WTC11 (cell line): Measurements from ENCODE around the gene ETS2. TPM values are rescaled to one million over a fixed set of nuclear protein-coding genes. Genes with fewer than 3 reads are reported as not detected.
A peak's percentile ranks its signal among the peaks of the same experiment; 100 is the strongest.

Experiments
- ATAC-seq: fragments of 200-7000 bp; cut with Tn5 transposase; 2 replicates; pipeline ENCODE4 v1.10.0; 2021; ENCODE audit warnings: mild to moderate bottlenecking, moderate library complexity
- CTCF ChIA-PET: fragments of 300-600 bp; sonication (Branson Sonifier 250); formaldehyde crosslinking; loops from one replicate; lab custom pipeline; 2021; ENCODE audit warnings: antibody characterized with exemption; lab: Charles Lee
- POLR2A ChIA-PET: fragments of 350-600 bp; sonication (Branson Sonifier 250); formaldehyde crosslinking; loops from one replicate; lab custom pipeline; 2021; ENCODE audit warnings: antibody characterized with exemption; lab: Charles Lee
- DNase-seq: peaks from one replicate; pipeline ENCODE4 v3.0.0; 2021; ENCODE audit warnings: low spot score
- H3K27ac Mint-ChIP-seq: 2 replicates; pipeline ENCODE4 v1.8.0; 2021; ENCODE audit warnings: mixed read lengths
- H3K27me3 Mint-ChIP-seq: 2 replicates; pipeline ENCODE4 v1.8.0; 2021; ENCODE audit warnings: low read depth, mild to moderate bottlenecking, moderate library complexity, mixed read lengths
- H3K36me3 Mint-ChIP-seq: 2 replicates; pipeline ENCODE4 v1.8.0; 2021; ENCODE audit warnings: mixed read lengths
- H3K4me1 Mint-ChIP-seq: 2 replicates; pipeline ENCODE4 v1.8.0; 2022; ENCODE audit warnings: mixed read lengths
- H3K4me3 Mint-ChIP-seq: 2 replicates; pipeline ENCODE4 v1.8.0; 2021; ENCODE audit warnings: mild to moderate bottlenecking, moderate library complexity, mixed read lengths
- H3K9me3 Mint-ChIP-seq: 2 replicates; pipeline ENCODE4 v1.8.0; 2021; ENCODE audit warnings: mixed read lengths
- ETV6 ChIP-seq: sonication (generic); formaldehyde crosslinking; IDR thresholded peaks from 2 replicates; pipeline ENCODE4 v1.8.1; 2022; ENCODE audit warnings: mild to moderate bottlenecking, missing genetic modification reagents
- JUN ChIP-seq: sonication (generic); formaldehyde crosslinking; IDR thresholded peaks from 2 replicates; pipeline ENCODE4 v1.8.0; 2023; ENCODE audit warnings: mild to moderate bottlenecking, missing genetic modification reagents
- MXD4 ChIP-seq: fragments of 250-450 bp; sonication (Bioruptor Pico); IDR thresholded peaks from 2 replicates; pipeline ENCODE4 v1.8.0; 2021; ENCODE audit warnings: mild to moderate bottlenecking, moderate library complexity, borderline replicate concordance
- NFE2L1 ChIP-seq: sonication (generic); formaldehyde crosslinking; IDR thresholded peaks from 2 replicates; pipeline ENCODE4 v1.8.1; 2023; ENCODE audit warnings: missing genetic modification reagents
- OVOL2 ChIP-seq: fragments of 250-450 bp; sonication (Bioruptor Pico); IDR thresholded peaks from 2 replicates; pipeline ENCODE4 v1.9.0; 2021; ENCODE audit warnings: mild to moderate bottlenecking, borderline replicate concordance
- RORB ChIP-seq: fragments of 250-450 bp; sonication (Bioruptor Pico); IDR thresholded peaks from 2 replicates; pipeline ENCODE4 v1.9.0; 2021; ENCODE audit warnings: mild to moderate bottlenecking
- TEAD1 ChIP-seq: sonication (generic); formaldehyde crosslinking; IDR thresholded peaks from 2 replicates; pipeline ENCODE4 v1.8.0; 2022; ENCODE audit warnings: mild to moderate bottlenecking, missing genetic modification reagents
- TEAD4 ChIP-seq: sonication (generic); formaldehyde crosslinking; IDR thresholded peaks from 2 replicates; pipeline ENCODE4 v1.8.0; 2022; ENCODE audit warnings: mild to moderate bottlenecking, missing genetic modification reagents
- ZNF219 ChIP-seq: sonication (generic); formaldehyde crosslinking; IDR thresholded peaks from 2 replicates; pipeline ENCODE4 v1.8.0; 2023; ENCODE audit warnings: missing genetic modification reagents, mild to moderate bottlenecking, borderline replicate concordance
- ZNF416 ChIP-seq: fragments of 250-450 bp; sonication (Bioruptor Pico); IDR thresholded peaks from 2 replicates; pipeline ENCODE4 v1.9.0; 2021; ENCODE audit warnings: mild to moderate bottlenecking, inconsistent platforms
- ZNF671 ChIP-seq: fragments of 250-450 bp; sonication (Bioruptor Pico); IDR thresholded peaks from 2 replicates; pipeline ENCODE4 v1.8.0; 2021; ENCODE audit warnings: mild to moderate bottlenecking
- total RNA-seq: library from RNA; stranded (reverse); gene quantifications from 3 replicates; pipeline ENCODE4 v1.2.3, GENCODE V29; 2021
- TF ChIP-seq, protein P1 (sequence below): sonication (generic); formaldehyde crosslinking; IDR thresholded peaks from 2 replicates; pipeline ENCODE4 v1.8.0; 2022; ENCODE audit warnings: mild to moderate bottlenecking, missing genetic modification reagents
- TF ChIP-seq, protein P2 (sequence below): sonication (generic); formaldehyde crosslinking; IDR thresholded peaks from 2 replicates; pipeline ENCODE4 v1.8.1; 2022; ENCODE audit warnings: low read depth, missing genetic modification reagents, borderline replicate concordance
- TF ChIP-seq, protein P3 (sequence below): sonication (generic); formaldehyde crosslinking; IDR thresholded peaks from 2 replicates; pipeline ENCODE4 v1.8.1; 2023; ENCODE audit warnings: mild to moderate bottlenecking, missing genetic modification reagents, moderate library complexity
- TF ChIP-seq, protein P4 (sequence below): sonication (generic); formaldehyde crosslinking; IDR thresholded peaks from 2 replicates; pipeline ENCODE4 v1.8.0; 2022; ENCODE audit warnings: mild to moderate bottlenecking, missing genetic modification reagents
- TF ChIP-seq, protein P5 (sequence below): fragments of 250-450 bp; sonication (Bioruptor Pico); IDR thresholded peaks from 2 replicates; pipeline ENCODE4 v1.9.0; 2021; ENCODE audit warnings: moderate library complexity, mild to moderate bottlenecking, inconsistent platforms, borderline replicate concordance
- TF ChIP-seq, protein P6 (sequence below): sonication (generic); formaldehyde crosslinking; IDR thresholded peaks from 2 replicates; pipeline ENCODE4 v1.8.0; 2022; ENCODE audit warnings: missing genetic modification reagents

Gene ETS2
- total RNA-seq, 1 experiment from 2014 or later, result 56.4 TPM

DNA sequence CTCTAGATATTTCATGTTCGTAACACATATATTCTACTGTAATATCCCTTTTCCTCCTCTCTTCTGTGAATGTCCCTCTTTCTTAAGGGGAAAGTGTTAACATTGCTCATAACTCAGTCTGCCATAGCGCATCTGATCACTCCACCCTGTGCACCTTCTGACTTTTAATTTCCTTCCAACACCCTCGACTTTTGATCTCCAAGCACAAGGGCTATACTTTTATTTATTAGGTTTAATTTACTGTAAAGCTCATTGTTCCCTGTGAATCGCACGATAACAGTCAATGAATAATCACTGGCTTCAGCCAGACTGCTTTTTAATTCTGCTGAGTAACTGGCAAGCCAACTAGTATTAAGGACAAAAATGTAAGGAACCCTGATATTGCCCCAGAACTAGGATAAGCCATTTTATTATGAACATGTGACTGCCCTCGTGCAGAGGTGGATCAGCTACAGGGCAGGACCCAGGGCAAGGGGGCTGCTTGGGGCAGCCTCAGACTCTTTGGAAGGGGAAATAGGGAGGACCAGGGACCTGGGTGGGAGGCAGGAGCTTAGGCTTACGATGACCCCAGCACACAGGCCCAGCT, 2.6 kb upstream of the ETS2 start:
- Mint-ChIP-seq H3K27ac (no peak overlapping the region), H3K36me3 (no peaks in the 10 kb centered on the region), H3K9me3 (no peaks in the 10 kb centered on the region), H3K4me3 (no peak overlapping the region), H3K4me1 (peaks cover 17% of the 10 kb centered on the region), H3K27me3 (peaks cover 6% of the 10 kb centered on the region)
- DNase-seq (no peak), ATAC-seq (no peak)
- TF ChIP-seq TEAD1 (CRISPR knock-in tag) (no peak), TEAD4 (CRISPR knock-in tag) (no peak), RORB (CRISPR knock-in tag) (no peak), MXD4 (CRISPR knock-in tag) (no peak), ZNF219 (CRISPR knock-in tag) (no peak), OVOL2 (CRISPR knock-in tag) (no peak), ETV6 (CRISPR knock-in tag) (no peak)
- TF ChIP-seq, protein P1, sequence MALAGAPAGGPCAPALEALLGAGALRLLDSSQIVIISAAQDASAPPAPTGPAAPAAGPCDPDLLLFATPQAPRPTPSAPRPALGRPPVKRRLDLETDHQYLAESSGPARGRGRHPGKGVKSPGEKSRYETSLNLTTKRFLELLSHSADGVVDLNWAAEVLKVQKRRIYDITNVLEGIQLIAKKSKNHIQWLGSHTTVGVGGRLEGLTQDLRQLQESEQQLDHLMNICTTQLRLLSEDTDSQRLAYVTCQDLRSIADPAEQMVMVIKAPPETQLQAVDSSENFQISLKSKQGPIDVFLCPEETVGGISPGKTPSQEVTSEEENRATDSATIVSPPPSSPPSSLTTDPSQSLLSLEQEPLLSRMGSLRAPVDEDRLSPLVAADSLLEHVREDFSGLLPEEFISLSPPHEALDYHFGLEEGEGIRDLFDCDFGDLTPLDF, result no peak
- TF ChIP-seq, protein P2, sequence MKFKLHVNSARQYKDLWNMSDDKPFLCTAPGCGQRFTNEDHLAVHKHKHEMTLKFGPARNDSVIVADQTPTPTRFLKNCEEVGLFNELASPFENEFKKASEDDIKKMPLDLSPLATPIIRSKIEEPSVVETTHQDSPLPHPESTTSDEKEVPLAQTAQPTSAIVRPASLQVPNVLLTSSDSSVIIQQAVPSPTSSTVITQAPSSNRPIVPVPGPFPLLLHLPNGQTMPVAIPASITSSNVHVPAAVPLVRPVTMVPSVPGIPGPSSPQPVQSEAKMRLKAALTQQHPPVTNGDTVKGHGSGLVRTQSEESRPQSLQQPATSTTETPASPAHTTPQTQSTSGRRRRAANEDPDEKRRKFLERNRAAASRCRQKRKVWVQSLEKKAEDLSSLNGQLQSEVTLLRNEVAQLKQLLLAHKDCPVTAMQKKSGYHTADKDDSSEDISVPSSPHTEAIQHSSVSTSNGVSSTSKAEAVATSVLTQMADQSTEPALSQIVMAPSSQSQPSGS, result no peak
- TF ChIP-seq, protein P3, sequence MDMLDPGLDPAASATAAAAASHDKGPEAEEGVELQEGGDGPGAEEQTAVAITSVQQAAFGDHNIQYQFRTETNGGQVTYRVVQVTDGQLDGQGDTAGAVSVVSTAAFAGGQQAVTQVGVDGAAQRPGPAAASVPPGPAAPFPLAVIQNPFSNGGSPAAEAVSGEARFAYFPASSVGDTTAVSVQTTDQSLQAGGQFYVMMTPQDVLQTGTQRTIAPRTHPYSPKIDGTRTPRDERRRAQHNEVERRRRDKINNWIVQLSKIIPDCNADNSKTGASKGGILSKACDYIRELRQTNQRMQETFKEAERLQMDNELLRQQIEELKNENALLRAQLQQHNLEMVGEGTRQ, result no peak
- POLR2A ChIA-PET, result no interaction called here
- CTCF ChIA-PET, result interaction anchor here (0.7 to 3.1 kb wide), 3 partner anchors 52 to 350 kb away, joined by 3 to 13 read pairs (median 6); no protein-coding TSS in a partner anchor

DNA sequence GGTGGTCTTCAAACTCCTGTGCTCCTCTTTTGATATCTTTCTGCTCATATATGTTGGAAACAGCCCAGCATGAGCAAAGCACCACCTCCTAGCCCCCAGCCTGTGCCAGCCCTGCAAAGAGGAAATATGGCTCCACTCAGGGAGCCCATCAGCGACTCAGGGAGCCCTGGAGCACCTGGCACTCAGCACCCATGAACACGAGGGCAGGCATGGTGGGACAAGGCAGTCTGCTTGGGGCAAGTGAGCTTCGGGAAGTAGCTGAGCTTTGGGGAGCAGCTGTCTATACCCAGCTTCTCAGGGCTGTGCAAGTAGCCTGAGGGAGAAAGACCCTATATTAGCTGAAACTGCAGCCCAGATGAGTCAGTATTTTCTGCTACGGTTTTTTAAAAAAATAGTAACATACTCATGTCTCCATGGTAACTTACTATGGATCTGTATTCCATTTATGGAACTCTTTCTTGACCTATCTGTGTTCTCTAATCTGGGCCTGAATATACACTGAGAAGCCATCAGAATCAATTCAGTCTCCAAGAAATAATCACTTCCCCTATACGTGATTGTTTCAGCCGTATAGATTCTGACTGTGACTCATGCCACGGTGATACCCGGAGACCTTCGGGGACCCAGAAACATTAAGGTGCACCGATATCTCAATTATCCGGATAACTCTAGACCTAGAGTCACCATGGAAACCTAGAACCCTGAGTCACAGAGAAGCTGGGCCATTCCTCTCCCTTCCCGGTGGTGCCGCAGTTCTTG, 1.5 kb upstream of the ETS2 start:
- H3K9me3 Mint-ChIP-seq, result no peaks in the 10 kb centered on the region
- peak overlapping the region; percentile 65 for H3K4me3 Mint-ChIP-seq
- ChIA-PET POLR2A (no interaction called here), CTCF (interaction anchor here (0.6 to 3.1 kb wide), 6 partner anchors 22 to 586 kb away, joined by 3 to 13 read pairs (median 4); no protein-coding TSS in a partner anchor)
- peaks cover 6% of the 10 kb centered on the region for H3K27me3 Mint-ChIP-seq
- no peak overlapping the region for H3K27ac Mint-ChIP-seq
- no peak for ATAC-seq
- no peaks in the 10 kb centered on the region for H3K36me3 Mint-ChIP-seq
- no peak for DNase-seq
- TF ChIP-seq JUN (CRISPR knock-in tag) (no peak), ZNF416 (CRISPR knock-in tag) (no peak), ZNF671 (no peak), NFE2L1 (CRISPR knock-in tag) (no peak)
- TF ChIP-seq, protein P4, sequence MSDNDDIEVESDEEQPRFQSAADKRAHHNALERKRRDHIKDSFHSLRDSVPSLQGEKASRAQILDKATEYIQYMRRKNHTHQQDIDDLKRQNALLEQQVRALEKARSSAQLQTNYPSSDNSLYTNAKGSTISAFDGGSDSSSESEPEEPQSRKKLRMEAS (CRISPR knock-in tag), result no peak
- TF ChIP-seq, protein P5, sequence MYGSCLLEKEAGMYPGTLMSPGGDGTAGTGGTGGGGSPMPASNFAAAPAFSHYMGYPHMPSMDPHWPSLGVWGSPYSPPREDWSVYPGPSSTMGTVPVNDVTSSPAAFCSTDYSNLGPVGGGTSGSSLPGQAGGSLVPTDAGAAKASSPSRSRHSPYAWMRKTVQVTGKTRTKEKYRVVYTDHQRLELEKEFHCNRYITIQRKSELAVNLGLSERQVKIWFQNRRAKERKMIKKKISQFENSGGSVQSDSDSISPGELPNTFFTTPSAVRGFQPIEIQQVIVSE (CRISPR knock-in tag), result no peak
- TF ChIP-seq, protein P6, sequence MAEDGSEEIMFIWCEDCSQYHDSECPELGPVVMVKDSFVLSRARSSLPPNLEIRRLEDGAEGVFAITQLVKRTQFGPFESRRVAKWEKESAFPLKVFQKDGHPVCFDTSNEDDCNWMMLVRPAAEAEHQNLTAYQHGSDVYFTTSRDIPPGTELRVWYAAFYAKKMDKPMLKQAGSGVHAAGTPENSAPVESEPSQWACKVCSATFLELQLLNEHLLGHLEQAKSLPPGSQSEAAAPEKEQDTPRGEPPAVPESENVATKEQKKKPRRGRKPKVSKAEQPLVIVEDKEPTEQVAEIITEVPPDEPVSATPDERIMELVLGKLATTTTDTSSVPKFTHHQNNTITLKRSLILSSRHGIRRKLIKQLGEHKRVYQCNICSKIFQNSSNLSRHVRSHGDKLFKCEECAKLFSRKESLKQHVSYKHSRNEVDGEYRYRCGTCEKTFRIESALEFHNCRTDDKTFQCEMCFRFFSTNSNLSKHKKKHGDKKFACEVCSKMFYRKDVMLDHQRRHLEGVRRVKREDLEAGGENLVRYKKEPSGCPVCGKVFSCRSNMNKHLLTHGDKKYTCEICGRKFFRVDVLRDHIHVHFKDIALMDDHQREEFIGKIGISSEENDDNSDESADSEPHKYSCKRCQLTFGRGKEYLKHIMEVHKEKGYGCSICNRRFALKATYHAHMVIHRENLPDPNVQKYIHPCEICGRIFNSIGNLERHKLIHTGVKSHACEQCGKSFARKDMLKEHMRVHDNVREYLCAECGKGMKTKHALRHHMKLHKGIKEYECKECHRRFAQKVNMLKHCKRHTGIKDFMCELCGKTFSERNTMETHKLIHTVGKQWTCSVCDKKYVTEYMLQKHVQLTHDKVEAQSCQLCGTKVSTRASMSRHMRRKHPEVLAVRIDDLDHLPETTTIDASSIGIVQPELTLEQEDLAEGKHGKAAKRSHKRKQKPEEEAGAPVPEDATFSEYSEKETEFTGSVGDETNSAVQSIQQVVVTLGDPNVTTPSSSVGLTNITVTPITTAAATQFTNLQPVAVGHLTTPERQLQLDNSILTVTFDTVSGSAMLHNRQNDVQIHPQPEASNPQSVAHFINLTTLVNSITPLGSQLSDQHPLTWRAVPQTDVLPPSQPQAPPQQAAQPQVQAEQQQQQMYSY, result no peak
- peaks cover 27% of the 10 kb centered on the region for H3K4me1 Mint-ChIP-seq
